CD4-positive, alpha-beta memory T cell (primary cell): ENCODE data around the gene SSC5D. TPM values are rescaled to one million over a fixed set of nuclear protein-coding genes. Genes with fewer than 3 reads are reported as not detected.
A peak's percentile ranks its signal among the peaks of the same experiment; 100 is the strongest.

Experiments
- CTCF ChIA-PET: fragments of 350-600 bp; sonication (Branson Sonifier 250); formaldehyde crosslinking; loops from one replicate; lab custom pipeline; 2021; ENCODE audit warnings: inconsistent platforms; ENCODE audit not compliant: partially characterized antibody; lab: Charles Lee
- POLR2A ChIA-PET: fragments of 350-600 bp; sonication (Branson Sonifier 250); formaldehyde crosslinking; loops from one replicate; lab custom pipeline; 2021; ENCODE audit not compliant: partially characterized antibody; lab: Charles Lee
- DNase-seq, 5 donors: peaks; one replicate each; pipeline versions ENCODE4 v3.0.0 to v3.0.0-alpha.2; 2020 to 2022; ENCODE audit warnings: mixed read lengths in 1 of 5
- H3K27ac ChIP-seq: one replicate; pipeline ENCODE4 v1.7.0; 2013; ENCODE audit warnings: low read depth, low read length
- H3K27me3 ChIP-seq: 2 replicates; pipeline ENCODE4 v1.7.0; 2013; ENCODE audit warnings: mild to moderate bottlenecking, low read length, moderate library complexity; ENCODE audit not compliant: insufficient read depth
- H3K36me3 ChIP-seq: 2 replicates; pipeline ENCODE4 v1.7.0; 2013; ENCODE audit warnings: mild to moderate bottlenecking, low read length, moderate library complexity; ENCODE audit not compliant: insufficient read depth
- H3K4me1 ChIP-seq: 2 replicates; pipeline ENCODE4 v1.7.0; 2013; ENCODE audit warnings: mild to moderate bottlenecking, low read length, moderate library complexity; ENCODE audit not compliant: insufficient read depth
- H3K4me3 ChIP-seq, 2 donors: one replicate each; pipeline ENCODE4 v1.7.0; 2013; ENCODE audit warnings: low read length in 2 of 2, mild to moderate bottlenecking in 1 of 2
- H3K9me3 ChIP-seq, 2 donors: one replicate each; pipeline ENCODE4 v1.7.0; 2013; ENCODE audit warnings: low read length in 2 of 2, control low read depth in 1 of 2; ENCODE audit not compliant: control insufficient read depth in 1 of 2
- H3K27ac Mint-ChIP-seq, 7 donors: one replicate each; pipeline ENCODE4 v1.8.0; 2020 to 2021; ENCODE audit warnings: mixed read lengths in 7 of 7, mild to moderate bottlenecking in 6 of 7, inconsistent platforms in 3 of 7, moderate library complexity in 3 of 7
- H3K27me3 Mint-ChIP-seq, 2 donors: one replicate each; pipeline ENCODE4 v1.8.0; 2020 to 2021; ENCODE audit warnings: mixed read lengths in 2 of 2
- H3K36me3 Mint-ChIP-seq, 2 donors: one replicate each; pipeline ENCODE4 v1.8.0; 2020 to 2021; ENCODE audit warnings: mixed read lengths in 2 of 2, inconsistent platforms in 1 of 2, mild to moderate bottlenecking in 1 of 2
- H3K4me1 Mint-ChIP-seq, 4 donors: one replicate each; pipeline ENCODE4 v1.8.0; 2020 to 2021; ENCODE audit warnings: mixed read lengths in 4 of 4, mild to moderate bottlenecking in 1 of 4
- H3K4me3 Mint-ChIP-seq, 8 donors: one replicate each; pipeline ENCODE4 v1.8.0; 2020 to 2021; ENCODE audit warnings: mixed read lengths in 8 of 8, mild to moderate bottlenecking in 7 of 8, moderate library complexity in 6 of 8, inconsistent platforms in 3 of 8
- H3K9me3 Mint-ChIP-seq, 8 donors: one replicate each; pipeline ENCODE4 v1.8.0; 2020 to 2021; ENCODE audit warnings: mixed read lengths in 8 of 8, mild to moderate bottlenecking in 5 of 8, inconsistent platforms in 3 of 8, moderate library complexity in 1 of 8
- intact Hi-C: fragments of 100-400 bp; cut with micrococcal nuclease; formaldehyde crosslinking; loops from one replicate; pipeline ENCODE4 v1.15.1; 2023
- polyA plus RNA-seq, 2 donors: library from polyadenylated mRNA; unstranded; fragments of 300-500 nt; fragmentation: Illumina TruSeq; gene quantifications; one replicate each; pipeline ENCODE4 v1.2.3, GENCODE V29; 2021
- total RNA-seq, 2 experiments: library from RNA; stranded (reverse); gene quantifications; one replicate each; pipeline ENCODE4 v1.2.3, GENCODE V29; 2021

Gene SSC5D
- total and polyA plus RNA-seq, 4 experiments from 2014 or later = 0.20 to 0.36 TPM; not detected in 2

DNA sequence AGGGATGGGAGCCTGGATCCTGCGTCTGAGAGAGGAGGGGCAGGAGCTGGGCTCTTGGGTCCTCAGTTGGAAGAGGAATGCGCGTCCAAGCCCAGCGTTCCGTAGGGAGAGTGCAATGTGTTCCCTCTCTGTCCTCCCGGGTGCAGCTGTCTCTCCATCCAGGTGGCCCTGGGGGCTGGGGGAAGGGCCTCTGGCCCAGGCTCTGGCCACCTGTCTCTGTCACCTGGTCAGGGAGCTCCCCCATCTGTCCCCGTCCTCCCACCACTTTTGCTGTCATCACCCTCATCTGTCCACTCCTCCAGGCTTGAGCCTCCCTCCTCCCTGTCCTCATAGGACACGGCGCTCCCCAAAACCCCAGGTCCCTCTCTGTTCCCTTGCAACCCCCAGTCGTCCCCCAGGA is 52.4 kb downstream of the SSC5D start:
- DNase-seq = no peak
- H3K36me3 Mint-ChIP-seq = no peaks in the 10 kb centered on the region
- no peak overlapping the region for H3K4me3 Mint-ChIP-seq
- ChIA-PET CTCF (no interaction called here), POLR2A (no interaction called here)
- peaks cover 0 to 2% (median 0%) of the 10 kb centered on the region in 8 donors for H3K9me3 Mint-ChIP-seq
- Histone ChIP-seq H3K4me3 (no peak overlapping the region), H3K4me1 (no peaks in the 10 kb centered on the region), H3K9me3 (no peaks in the 10 kb centered on the region), H3K27me3 (no peaks in the 10 kb centered on the region), H3K27ac (no peak overlapping the region), H3K36me3 (no peaks in the 10 kb centered on the region)
- H3K27ac Mint-ChIP-seq = no peak overlapping the region
- peaks cover 6 to 7% of the 10 kb centered on the region in 2 donors for H3K27me3 Mint-ChIP-seq
- intact Hi-C loops = no loop called here
- no peaks in the 10 kb centered on the region for H3K4me1 Mint-ChIP-seq

DNA sequence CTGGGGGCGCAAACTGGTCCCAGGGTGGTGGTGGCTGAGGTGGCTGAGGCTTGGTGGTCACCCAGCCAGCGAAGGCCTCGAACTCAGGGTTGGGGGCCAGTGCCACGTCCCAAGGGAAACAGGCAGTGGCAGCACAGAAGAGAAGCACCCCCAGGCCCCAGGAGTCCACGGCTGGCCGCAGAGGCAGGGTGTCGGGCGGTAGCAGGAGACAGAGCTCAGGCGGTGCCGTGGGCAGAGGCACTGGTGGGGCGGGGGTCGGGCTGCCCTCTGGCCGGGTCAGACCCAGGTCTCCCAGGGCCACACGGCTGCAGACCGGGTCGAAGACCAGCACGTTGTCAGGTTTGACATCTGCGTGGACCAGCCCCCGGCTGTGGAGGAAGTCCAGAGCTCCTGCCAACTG is 52.9 kb downstream of the SSC5D start:
- Mint-ChIP-seq H3K27ac (no peak overlapping the region), H3K36me3 (no peaks in the 10 kb centered on the region), H3K4me1 (no peaks in the 10 kb centered on the region), H3K9me3 (peaks cover 0 to 2% (median 0%) of the 10 kb centered on the region in 8 donors), H3K4me3 (no peak overlapping the region), H3K27me3 (peaks cover 8% of the 10 kb centered on the region in 2 donors)
- no peaks in the 10 kb centered on the region for H3K36me3 ChIP-seq
- no peak for DNase-seq
- CTCF ChIA-PET = no interaction called here
- no peaks in the 10 kb centered on the region for H3K27me3 ChIP-seq
- no peak overlapping the region for H3K27ac ChIP-seq
- no peak overlapping the region for H3K4me3 ChIP-seq
- no peaks in the 10 kb centered on the region for H3K9me3 ChIP-seq
- H3K4me1 ChIP-seq = no peaks in the 10 kb centered on the region
- intact Hi-C loops = no loop called here
- POLR2A ChIA-PET = no interaction called here

DNA sequence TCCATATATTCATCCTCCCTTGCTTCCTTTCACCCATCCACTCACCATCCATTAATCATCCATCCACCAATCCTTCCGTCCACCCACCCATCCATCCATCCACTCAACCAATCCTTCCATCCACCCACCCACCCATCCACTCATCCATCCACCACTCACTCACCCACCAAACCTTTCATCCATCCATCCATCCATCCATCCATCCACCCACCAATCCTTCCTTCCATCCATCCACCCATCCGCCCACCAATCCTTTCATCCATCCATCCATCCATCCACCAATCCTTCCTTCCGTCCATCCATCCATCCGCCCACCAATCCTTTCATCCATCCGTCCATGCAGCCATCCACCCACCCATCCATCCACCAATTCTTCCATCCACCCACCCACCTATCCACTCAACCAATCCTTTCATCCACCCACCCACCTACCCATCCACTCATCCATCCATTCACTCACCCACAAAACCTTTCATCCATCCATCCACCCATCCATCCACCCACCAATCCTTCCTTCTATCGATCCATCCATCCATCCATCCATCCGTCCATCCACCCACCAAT is 54.1 kb downstream of the SSC5D start:
- no peak overlapping the region for H3K4me3 ChIP-seq
- H3K4me1 Mint-ChIP-seq = no peaks in the 10 kb centered on the region
- peaks cover 0 to 2% (median 0%) of the 10 kb centered on the region in 8 donors for H3K9me3 Mint-ChIP-seq
- H3K27ac Mint-ChIP-seq = no peak overlapping the region
- H3K27me3 ChIP-seq = no peaks in the 10 kb centered on the region
- H3K27ac ChIP-seq = no peak overlapping the region
- ChIA-PET POLR2A (no interaction called here), CTCF (no interaction called here)
- H3K27me3 Mint-ChIP-seq = peaks cover 11 to 13% of the 10 kb centered on the region in 2 donors
- H3K4me1 ChIP-seq = no peaks in the 10 kb centered on the region
- no peaks in the 10 kb centered on the region for H3K36me3 ChIP-seq
- no peaks in the 10 kb centered on the region for H3K36me3 Mint-ChIP-seq
- no peaks in the 10 kb centered on the region for H3K9me3 ChIP-seq
- DNase-seq = no peak
- H3K4me3 Mint-ChIP-seq = no peak overlapping the region
- intact Hi-C loops = no loop called here

DNA sequence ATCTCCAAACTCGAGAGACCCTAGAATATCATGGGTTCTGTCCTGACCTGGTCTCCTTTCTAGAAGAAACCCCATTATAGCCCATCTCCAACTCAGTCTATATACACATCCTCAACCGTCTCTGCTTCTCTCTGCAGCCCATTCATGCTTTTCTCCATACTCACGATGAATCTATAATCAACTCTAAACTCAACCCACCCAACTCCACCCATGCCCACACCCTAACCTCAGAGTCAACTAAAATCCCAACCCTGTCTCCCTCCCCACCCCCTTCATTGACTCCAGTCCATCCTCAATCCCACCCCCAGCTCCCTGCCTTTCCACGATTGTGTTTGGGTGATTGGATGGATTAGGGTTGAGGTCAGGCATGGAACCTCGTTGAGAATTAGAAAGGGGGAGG is 55.3 kb downstream of the SSC5D start:
- H3K27ac Mint-ChIP-seq = no peak overlapping the region
- peak overlapping the region in 1 of 8 donors; percentile 5 for H3K4me3 Mint-ChIP-seq
- Histone ChIP-seq H3K27ac (no peak overlapping the region), H3K36me3 (no peaks in the 10 kb centered on the region), H3K4me1 (no peaks in the 10 kb centered on the region), H3K9me3 (no peaks in the 10 kb centered on the region), H3K4me3 (no peak overlapping the region), H3K27me3 (no peaks in the 10 kb centered on the region)
- H3K9me3 Mint-ChIP-seq = peaks cover 0 to 2% (median 0%) of the 10 kb centered on the region in 8 donors
- CTCF ChIA-PET = no interaction called here
- no peaks in the 10 kb centered on the region for H3K4me1 Mint-ChIP-seq
- intact Hi-C loops = no loop called here
- H3K27me3 Mint-ChIP-seq = peaks cover 18 to 22% of the 10 kb centered on the region in 2 donors
- H3K36me3 Mint-ChIP-seq = no peaks in the 10 kb centered on the region
- DNase-seq = no peak
- POLR2A ChIA-PET = no interaction called here

DNA sequence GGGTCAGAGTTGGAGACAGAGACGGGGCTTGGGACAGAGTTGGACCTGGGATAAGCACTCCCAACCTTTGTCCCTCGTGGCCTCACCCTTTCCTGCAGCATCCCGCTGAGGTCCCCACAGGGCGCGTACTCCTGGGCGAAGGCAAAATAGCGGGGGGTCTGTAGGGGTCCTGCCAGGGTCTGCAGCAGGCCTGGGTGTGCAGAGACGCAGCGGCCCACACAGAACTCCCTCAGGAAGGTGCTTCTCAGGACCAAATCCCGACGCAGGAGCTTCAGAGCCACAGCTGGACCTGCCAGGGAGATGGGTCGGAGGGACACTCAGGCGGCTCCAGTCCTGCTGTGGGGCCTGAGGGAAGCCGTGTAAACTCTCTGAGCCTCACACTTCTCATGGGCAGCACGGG is 55.8 kb downstream of the SSC5D start:
- Histone ChIP-seq H3K27ac (no peak overlapping the region), H3K4me3 (no peak overlapping the region), H3K9me3 (no peaks in the 10 kb centered on the region), H3K4me1 (no peaks in the 10 kb centered on the region), H3K27me3 (no peaks in the 10 kb centered on the region), H3K36me3 (no peaks in the 10 kb centered on the region)
- ChIA-PET CTCF (no interaction called here), POLR2A (no interaction called here)
- Mint-ChIP-seq H3K27me3 (peaks cover 18 to 22% of the 10 kb centered on the region in 2 donors), H3K27ac (no peak overlapping the region), H3K9me3 (peaks cover 0 to 2% (median 0%) of the 10 kb centered on the region in 8 donors), H3K4me3 (no peak overlapping the region), H3K36me3 (no peaks in the 10 kb centered on the region), H3K4me1 (no peaks in the 10 kb centered on the region)
- intact Hi-C loops = no loop called here
- DNase-seq = no peak

DNA sequence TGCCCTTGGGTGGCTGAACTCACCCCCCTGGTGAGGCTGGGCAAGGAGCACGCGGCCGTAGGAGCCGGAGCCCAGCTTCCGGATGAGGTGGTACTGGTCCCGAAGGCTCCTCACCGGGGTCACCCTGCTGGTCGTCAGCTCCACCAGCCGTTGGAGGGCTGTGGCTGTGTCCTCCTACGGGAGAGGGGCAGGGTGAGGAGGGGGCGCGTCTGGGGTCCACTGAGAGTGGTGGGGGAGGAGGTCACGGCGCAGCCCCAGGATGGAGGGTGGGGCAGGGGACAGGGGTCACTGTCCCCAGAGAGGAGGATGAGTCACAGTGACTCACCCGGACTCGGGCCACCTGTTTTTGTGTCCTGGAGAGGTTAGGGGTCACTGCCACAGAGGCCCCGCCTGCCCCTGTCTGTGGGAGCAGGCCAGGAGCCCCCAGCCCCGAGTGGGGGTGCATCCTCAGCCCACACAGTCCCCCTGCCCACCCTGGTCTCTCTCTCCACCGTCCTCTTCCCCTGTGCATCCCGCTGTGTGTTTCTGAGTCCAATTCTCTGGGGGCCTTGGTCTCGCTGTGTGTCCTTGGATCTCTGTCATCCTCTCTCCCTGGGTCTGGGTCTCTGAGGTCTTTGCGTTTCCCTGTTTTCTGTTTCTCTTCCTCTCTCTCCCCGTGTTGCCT is 56.7 kb downstream of the SSC5D start:
- Histone ChIP-seq H3K36me3 (no peaks in the 10 kb centered on the region), H3K27me3 (no peaks in the 10 kb centered on the region), H3K27ac (no peak overlapping the region), H3K4me1 (no peaks in the 10 kb centered on the region), H3K4me3 (no peak overlapping the region), H3K9me3 (no peaks in the 10 kb centered on the region)
- Mint-ChIP-seq H3K36me3 (no peaks in the 10 kb centered on the region), H3K4me3 (no peak overlapping the region), H3K9me3 (peaks cover 0 to 2% (median 0%) of the 10 kb centered on the region in 8 donors), H3K4me1 (no peaks in the 10 kb centered on the region), H3K27me3 (peaks cover 18 to 25% of the 10 kb centered on the region in 2 donors), H3K27ac (no peak overlapping the region)
- CTCF ChIA-PET = no interaction called here
- POLR2A ChIA-PET = no interaction called here
- DNase-seq = no peak
- intact Hi-C loops = no loop called here

DNA sequence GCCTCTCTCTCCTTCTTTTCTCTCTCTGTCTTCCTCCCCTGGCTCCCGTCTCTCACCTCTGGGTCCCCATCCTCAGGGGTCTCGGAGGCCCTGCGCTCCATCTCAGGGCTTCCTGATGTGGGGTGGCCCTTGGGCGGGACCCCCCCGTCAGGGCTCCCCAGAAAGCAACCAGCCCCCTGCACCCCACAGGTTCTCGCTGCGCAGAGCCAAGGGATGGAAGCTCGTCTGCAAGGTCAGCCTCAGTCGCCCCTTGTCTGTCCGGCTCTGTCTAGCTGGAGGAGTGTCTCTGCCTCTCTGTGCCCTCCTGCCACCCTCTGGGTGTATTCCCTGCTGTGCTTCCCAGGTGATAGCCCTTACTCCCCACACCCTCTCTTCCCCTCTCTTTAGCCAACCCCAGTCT is 57.2 kb downstream of the SSC5D start, which contains the start of gene SBK3:
TSS of gene SBK3 (minus strand) at position 101 of the 400 bp plus-strand sequence. CDS start at position 101, 0 bp downstream.
- Mint-ChIP-seq H3K4me3 (no peak within 1 kb of the TSS), H3K4me1 (no peaks in the 10 kb centered on the region), H3K9me3 (peaks cover 0 to 2% (median 0%) of the 10 kb centered on the region in 8 donors), H3K27me3 (peaks cover 18 to 27% of the 10 kb centered on the region in 2 donors), H3K36me3 (no peaks in the 10 kb centered on the region), H3K27ac (no peak within 1 kb of the TSS)
- Histone ChIP-seq H3K4me3 (no peak within 1 kb of the TSS), H3K27ac (no peak within 1 kb of the TSS), H3K36me3 (no peaks in the 10 kb centered on the region), H3K27me3 (no peaks in the 10 kb centered on the region), H3K9me3 (no peaks in the 10 kb centered on the region), H3K4me1 (no peaks in the 10 kb centered on the region)
- DNase-seq = no peak
- intact Hi-C loops = no loop called here
- POLR2A ChIA-PET = no interaction called here
- CTCF ChIA-PET = no interaction called here
